ENCODE measurements around the gene DLG2.
"Not testable (repeated sequence)": the region's sequence is repeated elsewhere in the genome, so short reads cannot be mapped to it uniquely, and the experiment has no call there.

The DLG2 gene

GRCh38 chr11:83791557-83791956, 1835.6 kb downstream of the DLG2 start:
- DNase-seq = no peak

DNA sequence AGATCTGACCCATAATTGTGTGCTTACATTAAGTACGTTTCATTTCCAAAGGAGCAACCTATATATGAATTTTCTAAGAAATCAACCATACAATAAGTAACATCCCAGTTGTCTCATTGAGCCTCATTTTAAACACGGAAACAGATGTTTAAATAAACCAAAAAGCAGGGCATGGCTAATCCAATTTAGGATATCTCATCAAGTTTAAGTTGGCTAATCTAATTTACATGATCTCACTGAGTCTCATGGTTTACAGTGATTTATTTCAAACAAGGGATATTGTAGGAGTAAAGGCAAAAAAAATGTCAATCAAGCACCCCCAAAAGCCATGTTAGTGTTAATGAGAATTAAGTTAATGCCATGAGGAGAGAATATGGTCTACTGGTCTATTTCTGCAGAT, 1841.2 kb downstream of the DLG2 start:
- DNase-seq = no peak

DNA sequence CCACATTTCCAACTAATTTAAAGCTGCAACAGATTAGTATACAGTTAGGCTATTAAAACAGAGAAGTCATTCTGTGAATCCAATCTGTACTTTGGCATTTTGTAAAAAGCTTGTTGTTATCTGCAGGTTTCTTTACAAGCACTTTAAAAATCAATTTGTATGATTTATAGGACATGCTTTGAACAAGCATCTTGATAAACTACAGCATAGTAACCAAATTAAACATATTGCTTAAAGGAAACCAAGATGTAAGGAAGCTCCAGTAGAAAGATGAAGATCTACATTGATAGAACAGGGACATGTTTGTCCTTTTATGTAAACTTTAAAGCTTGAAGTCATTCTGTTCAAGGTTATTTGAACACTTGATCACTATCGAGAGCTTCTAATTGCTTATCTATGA, 1842.7 kb downstream of the DLG2 start:
- no peak for DNase-seq

DNA sequence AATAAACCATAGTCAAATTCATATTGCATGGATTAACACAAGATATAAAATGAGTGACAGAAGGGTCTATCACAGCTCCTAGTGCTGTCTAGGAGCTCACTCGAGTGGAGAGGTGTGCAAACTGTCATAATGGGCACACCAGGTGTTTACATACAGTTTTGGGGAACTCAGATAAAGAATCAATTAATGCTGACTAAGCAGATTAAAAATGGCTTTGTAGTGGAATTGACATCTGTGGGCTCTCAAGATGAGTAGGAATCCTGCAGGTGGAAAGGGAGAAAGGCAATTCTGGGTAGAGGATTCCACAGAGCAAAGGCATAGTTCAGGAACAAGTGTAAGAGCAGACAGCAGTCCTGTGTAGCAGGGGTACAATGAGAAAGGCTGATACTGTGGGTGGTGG, 1844.8 kb downstream of the DLG2 start:
- no peak for DNase-seq

- no peak for DNase-seq
Observed at GRCh38 chr11:83779876-83780275, 1847.3 kb downstream of the DLG2 start.

GRCh38 chr11:83778596-83778995, 1848.5 kb downstream of the DLG2 start:
- DNase-seq = no peak

GRCh38 chr11:83773950-83774880, 1852.9 kb downstream of the DLG2 start:
- DNase-seq = no peak

GRCh38 chr11:83768489-83768888, 1858.7 kb downstream of the DLG2 start:
- no peak for DNase-seq

DNA sequence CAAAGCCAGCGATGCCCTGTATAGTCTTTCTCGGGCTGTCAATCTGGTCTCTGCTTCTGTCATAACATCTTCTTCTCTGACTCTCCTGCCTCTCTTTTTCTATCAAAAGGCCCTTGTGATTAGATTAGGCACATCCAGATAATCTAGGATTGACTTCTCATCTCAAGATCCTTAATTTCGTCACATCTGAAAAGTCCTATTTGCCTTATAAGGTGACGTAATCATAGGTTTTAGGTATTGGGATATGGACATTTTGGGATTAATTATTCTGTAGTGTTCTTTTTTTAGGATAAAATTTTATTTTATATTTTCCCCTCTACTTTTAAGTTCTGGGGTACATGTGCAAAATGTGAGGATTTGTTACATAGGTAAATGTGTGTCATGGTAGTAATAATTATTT, 1860.2 kb downstream of the DLG2 start:
- no peak for DNase-seq

DNA sequence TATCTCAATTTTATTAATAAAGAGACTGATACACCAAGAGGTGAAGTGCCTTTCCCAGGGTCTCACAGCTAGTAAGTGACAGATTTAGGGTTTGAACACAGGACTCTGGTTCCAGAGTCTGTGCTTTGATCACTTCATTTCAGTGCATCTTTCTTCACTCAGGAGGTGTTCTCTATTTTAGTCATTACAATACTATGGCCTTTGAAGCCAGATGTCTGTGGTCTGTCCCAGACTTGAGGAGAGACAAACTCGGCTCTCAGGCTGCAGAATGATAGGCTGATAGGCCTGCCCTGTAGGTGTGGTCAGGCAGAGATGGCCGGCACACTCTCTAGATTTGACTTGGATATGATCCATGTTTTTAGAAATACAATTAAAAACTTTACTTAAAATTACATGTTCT, 1862.5 kb downstream of the DLG2 start:
- DNase-seq = no peak

GRCh38 chr11:83760932-83761331, 1866.2 kb downstream of the DLG2 start:
- DNase-seq = no peak

DNA sequence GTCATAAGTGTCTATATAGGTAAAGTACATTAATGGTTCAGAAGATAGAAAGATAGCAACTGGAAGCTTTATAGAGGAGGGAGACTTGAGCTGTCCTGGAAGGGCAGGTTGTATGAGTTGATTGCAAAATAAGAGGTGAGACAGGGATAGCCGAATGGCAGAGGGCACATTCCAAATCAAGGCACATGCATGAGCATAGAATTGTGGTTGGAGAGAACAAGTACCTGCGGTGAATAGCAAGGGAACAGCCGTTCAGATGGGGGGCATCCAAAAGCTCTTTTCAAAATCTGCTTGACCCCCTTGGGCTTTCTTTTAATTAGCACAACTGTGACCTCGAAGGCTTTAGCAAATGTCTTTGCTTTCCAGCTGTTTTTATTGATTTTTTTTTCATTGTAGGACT, 1868.0 kb downstream of the DLG2 start:
- no peak for DNase-seq

- no peak for DNase-seq
Observed at GRCh38 chr11:83751041-83751440, 1876.1 kb downstream of the DLG2 start.

- no peak for DNase-seq
Observed at GRCh38 chr11:83746921-83747585, 1880.1 kb downstream of the DLG2 start.

GRCh38 chr11:83744620-83745192, 1882.4 kb downstream of the DLG2 start:
- DNase-seq = no peak

DNA sequence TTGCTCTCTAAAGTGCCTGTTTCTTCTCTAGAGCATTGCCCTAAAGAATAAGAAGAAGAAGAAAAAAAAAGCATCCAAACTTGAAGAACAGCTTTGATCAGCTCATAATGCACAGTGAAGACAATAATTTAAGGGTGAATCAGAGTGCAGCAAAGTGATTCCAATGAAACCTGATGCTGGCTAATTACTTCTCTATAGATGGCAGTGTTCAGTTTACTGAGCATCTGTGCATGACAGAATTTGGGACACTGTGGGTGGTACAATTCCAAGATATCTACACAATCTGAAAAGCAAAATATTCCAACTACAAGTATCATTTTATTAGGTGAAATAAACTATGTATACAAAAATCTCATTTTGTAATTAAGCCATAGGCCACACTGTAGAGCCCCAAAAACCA, 1890.5 kb downstream of the DLG2 start:
- DNase-seq = no peak

DNA sequence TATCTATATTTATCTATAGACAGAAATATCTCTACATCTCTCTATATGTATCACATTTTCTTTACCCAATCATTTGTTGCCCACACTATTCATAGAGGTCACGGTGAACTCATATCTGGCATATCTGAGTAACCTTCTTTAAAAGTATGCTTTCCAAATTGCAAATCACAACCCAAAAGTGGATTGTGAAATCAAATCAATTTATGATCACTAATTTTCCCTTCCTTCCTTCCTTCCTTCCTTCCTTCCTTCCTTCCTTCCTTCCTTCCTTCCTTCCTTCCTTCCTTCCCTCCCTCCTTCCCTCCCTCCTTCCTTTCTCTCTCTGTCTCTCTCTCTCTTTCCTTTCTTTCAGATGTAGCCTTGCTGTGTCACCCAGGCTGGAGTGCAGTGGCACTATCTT, 1893.0 kb downstream of the DLG2 start:
- DNase-seq = no peak

- not testable (repeated sequence) for DNase-seq
Observed at GRCh38 chr11:83731288-83731687, 1895.9 kb downstream of the DLG2 start.

DNA sequence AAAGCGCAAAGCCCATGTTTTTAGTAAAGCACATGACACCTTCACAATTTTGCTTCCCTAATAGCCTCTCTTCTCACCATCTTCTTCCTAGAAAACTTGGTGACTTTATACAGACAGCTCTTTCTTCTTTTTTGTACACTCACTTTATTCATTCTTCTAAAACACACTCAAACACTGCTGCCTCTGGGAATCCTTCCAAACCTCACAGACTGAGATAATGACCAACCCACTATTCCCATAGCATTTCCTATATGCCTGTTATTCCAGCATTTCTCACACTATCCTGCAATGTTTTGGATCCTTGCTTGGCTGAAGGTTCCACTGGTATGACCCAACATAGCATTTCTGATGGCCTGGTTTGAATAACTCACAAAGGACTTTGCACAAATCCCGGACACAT, 1898.9 kb downstream of the DLG2 start:
- DNase-seq = no peak

DNA sequence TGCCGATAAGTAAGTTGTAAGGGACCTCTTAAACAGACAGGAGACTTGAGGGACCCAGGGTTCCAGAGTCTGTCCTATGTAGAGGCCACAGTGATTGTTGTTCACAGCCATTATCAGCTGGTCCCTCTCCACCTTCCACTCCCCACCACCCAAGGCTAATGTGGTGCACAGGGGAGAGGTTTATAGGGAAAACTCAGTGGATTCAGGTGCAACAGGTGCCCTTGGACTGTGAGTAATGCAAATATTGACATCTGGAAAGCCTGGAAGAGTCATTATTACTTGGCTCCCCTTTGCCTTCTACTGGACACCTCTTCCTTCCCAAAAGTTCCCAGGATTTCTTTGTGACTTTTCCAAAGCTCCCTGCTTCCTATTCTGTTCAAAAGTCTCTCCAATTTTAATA, 1899.9 kb downstream of the DLG2 start:
- no peak for DNase-seq

DNA sequence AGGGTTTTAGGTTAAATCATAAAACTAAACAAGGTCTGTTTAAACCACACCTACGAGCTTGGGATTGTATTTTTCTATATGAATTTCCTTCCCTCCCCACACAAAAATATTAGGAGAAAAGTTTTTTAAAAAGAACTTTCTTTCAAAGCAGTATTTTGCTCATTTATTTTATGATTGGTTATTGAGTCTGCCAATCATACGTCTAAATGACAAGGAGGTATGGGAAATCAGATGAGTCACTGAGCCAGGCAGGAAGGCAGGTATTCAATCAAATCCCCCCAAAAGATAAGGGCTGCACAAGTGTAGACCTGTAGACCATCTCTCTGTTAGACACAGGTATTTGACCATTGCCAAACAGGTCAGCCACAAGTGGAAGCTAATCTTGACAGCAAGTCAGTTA, 1900.8 kb downstream of the DLG2 start:
- DNase-seq = no peak

DNA sequence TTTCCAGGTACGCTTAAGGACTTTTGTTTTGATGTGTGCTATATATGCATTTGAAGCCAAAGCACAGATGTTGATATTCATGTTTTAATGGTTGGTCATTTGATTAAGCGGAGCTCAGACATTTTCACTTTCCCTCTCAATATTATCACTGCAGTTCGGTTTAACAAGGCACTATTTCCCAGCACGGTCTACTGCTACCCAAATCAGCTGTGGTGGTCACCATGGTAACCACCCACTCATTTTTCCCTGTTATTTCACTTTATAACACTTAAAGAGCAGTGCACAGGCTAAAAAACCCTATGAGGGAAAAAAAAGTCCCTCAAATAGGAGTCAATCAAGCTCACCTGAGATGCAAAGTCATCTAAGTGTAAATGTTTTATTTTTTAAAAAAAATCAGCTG, 1901.4 kb downstream of the DLG2 start:
- no peak for DNase-seq

GRCh38 chr11:83725269-83725560, 1901.9 kb downstream of the DLG2 start:
- DNase-seq = no peak

DNA sequence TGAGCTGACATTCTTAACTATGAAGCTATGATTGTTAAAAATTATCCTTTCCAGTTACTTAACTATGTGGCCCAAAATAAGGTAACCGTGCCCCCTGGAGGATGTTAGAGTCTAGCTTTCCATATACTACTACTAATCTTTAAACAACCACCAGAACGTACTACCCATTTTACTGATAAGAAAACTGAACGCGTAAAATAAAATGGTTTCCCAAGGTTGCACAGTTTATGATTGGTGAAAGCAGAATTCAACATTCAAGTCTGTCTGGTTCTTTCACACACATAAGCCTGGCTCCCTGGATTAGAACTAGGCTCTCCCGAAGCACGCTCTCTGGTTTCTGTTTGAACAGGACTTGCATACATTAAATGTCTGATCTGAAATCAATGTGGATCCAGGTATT, 1903.1 kb downstream of the DLG2 start:
- DNase-seq = no peak

Measured in MV-4-11 (cell line).